ENCODE results near the gene RAG1.

- no peak for TF ChIP-seq CTCF (IDR thresholded peaks at IDR 0.05)
- no peak for TF ChIP-seq EZH2 (IDR thresholded peaks at IDR 0.05; ENCODE audit: borderline replicate concordance, insufficient read depth, low read depth, low read length, poor library complexity, severe bottlenecking)
Measured at GRCh38 chr11:36532941-36533601, 34.7 kb upstream of the RAG1 start.
